ENCODE measurements around the gene PALD1.

The PALD1 gene

DNA sequence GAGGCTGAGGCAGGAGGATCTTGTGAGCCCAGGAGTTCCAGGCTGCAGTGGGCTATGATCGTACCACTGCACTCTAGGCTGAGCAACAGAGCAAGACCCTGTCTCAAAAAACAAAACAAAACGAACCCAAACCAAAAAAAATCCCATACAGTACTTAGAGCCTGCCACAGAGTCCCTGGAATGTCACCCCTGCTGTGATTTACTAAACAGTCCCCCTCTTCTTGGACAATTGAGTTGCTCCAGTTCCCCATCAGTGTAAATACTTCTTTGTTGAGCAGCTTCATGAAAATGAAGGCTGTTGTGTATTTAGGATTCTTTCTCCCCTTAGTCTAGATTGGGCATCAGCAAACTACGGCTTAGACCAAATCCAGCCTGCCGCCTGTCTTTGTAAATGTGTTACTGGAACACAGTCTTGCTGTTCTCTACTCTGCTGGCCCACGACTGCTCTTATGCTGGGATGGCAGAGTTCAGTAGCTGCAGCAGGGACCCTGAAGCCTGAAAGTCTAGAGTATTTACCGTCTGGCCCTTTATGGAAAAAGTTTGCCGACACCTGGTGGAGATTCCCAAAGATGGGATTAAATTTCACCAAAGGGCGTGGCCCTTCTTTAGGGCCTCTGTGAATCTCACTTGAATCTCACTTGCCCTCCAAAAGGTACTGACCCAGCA lies 57.8 kb downstream of the PALD1 start:
- TF ChIP-seq ZNF274 (IDR thresholded peaks at IDR 0.05; ENCODE audit: low read depth, low read length) = no peak
- H3K4me3 ChIP-seq (ENCODE audit: low read length) = no peak overlapping the region

GRCh38 chr10:70537398-70538194 lies 59.0 kb downstream of the PALD1 start:
- H3K4me3 ChIP-seq (ENCODE audit: low read length) = no peak overlapping the region
- TF ChIP-seq ZNF274 (IDR thresholded peaks at IDR 0.05; ENCODE audit: low read depth, low read length) = no peak

- no peak for TF ChIP-seq ZNF274 (IDR thresholded peaks at IDR 0.05; ENCODE audit: low read depth, low read length)
- H3K4me3 ChIP-seq (ENCODE audit: low read length) = no peak overlapping the region
These were observed 59.6 kb downstream of the PALD1 start for GRCh38 chr10:70538195-70538520.

- no peak for TF ChIP-seq ZNF274 (IDR thresholded peaks at IDR 0.05; ENCODE audit: low read depth, low read length)
- no peak overlapping the region for H3K4me3 ChIP-seq (ENCODE audit: low read length)
These were observed 60.3 kb downstream of the PALD1 start for GRCh38 chr10:70538731-70539338.

- TF ChIP-seq ZNF274 (IDR thresholded peaks at IDR 0.05; ENCODE audit: low read depth, low read length) = no peak
- H3K4me3 ChIP-seq (ENCODE audit: low read length) = no peak overlapping the region
These were observed 60.9 kb downstream of the PALD1 start for GRCh38 chr10:70539471-70539870.

DNA sequence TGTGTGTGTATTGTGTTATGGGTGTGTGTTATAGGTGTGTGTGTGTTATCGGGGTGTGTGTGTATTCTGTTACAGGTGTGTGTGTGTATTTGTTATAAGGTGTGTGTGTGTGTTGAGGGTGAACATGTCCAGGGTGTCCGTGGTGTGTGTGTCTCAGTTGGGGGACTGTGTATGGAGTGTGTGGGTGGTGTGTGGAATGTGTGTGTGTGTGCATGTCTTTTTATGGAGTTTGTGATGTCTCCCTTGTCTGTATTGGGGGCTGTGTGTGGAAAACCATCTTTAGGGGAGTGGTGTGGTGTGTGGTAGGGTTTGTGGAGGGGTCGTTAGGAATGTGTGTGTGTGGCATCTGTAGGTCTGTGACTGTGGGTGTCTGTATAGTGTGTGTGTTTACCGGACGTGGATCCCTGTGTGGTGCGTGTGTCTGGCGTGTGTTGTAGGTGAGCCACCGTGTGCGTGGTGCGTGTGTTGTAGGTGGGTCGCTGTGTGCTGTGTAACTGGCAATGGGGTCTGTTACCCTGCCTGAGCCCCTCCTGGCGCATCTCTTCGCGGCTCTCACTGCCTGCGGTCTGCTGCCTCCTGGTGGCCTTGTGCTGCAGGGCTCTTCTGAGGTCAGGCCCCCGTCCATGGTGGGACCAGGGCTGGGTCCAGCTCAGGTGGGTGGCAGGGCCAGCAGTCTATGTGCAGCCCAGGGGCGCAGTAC lies 61.7 kb downstream of the PALD1 start:
- no peak for TF ChIP-seq ZNF274 (IDR thresholded peaks at IDR 0.05; ENCODE audit: low read depth, low read length)
- no peak overlapping the region for H3K4me3 ChIP-seq (ENCODE audit: low read length)

GRCh38 chr10:70540789-70541360 lies 62.3 kb downstream of the PALD1 start:
- no peak overlapping the region for H3K4me3 ChIP-seq (ENCODE audit: low read length)
- no peak for TF ChIP-seq ZNF274 (IDR thresholded peaks at IDR 0.05; ENCODE audit: low read depth, low read length)

- no peak overlapping the region for H3K4me3 ChIP-seq (ENCODE audit: low read length)
- no peak for TF ChIP-seq ZNF274 (IDR thresholded peaks at IDR 0.05; ENCODE audit: low read depth, low read length)
These were observed 63.4 kb downstream of the PALD1 start for GRCh38 chr10:70541736-70542564.

- TF ChIP-seq ZNF274 (IDR thresholded peaks at IDR 0.05; ENCODE audit: low read depth, low read length) = no peak
- no peak overlapping the region for H3K4me3 ChIP-seq (ENCODE audit: low read length)
These were observed 64.0 kb downstream of the PALD1 start for GRCh38 chr10:70542565-70542938.

DNA sequence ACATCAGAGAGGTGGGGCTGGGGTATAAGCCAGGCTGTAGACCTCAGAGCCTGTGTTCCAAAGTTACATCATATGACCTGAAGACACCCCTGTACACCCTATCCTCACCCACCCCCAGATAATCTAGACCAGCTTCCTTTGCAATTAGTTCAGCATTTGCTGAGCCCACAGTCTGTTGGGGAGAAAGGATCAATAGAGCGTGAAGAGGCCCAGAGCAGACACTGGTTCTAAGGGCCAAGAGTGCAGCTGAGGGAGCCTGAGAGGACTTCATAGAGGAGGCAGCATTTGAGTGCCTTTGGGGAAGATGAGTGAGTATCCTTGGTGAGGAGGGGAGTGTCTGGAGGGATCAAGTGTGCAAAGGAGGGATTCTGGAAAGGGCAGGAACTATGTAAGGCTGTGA lies 65.3 kb downstream of the PALD1 start:
- no peak overlapping the region for H3K4me3 ChIP-seq (ENCODE audit: low read length)
- no peak for TF ChIP-seq ZNF274 (IDR thresholded peaks at IDR 0.05; ENCODE audit: low read depth, low read length)

GRCh38 chr10:70544431-70545340 lies 66.1 kb downstream of the PALD1 start:
- H3K4me3 ChIP-seq (ENCODE audit: low read length) = no peak overlapping the region

GRCh38 chr10:70546584-70546983 lies 68.0 kb downstream of the PALD1 start:
- no peak overlapping the region for H3K4me3 ChIP-seq (ENCODE audit: low read length)
- no peak for TF ChIP-seq ZNF274 (IDR thresholded peaks at IDR 0.05; ENCODE audit: low read depth, low read length)

More at GRCh38 chr10:70544431-70545340, 66.1 kb downstream of the PALD1 start:
- no peak for TF ChIP-seq ZNF274 (IDR thresholded peaks at IDR 0.05; ENCODE audit: low read depth, low read length)
